ENCODE data around the gene AFAP1L2.

Gene AFAP1L2

GRCh38 chr10:114313866-114314265 is 90.4 kb downstream of the AFAP1L2 start:
- DNase-seq (ENCODE audit: low read depth in 2 of 2): no peak

- no peak for DNase-seq (ENCODE audit: low read depth in 2 of 2)
Measured at GRCh38 chr10:114313139-114313538, 91.2 kb downstream of the AFAP1L2 start.

DNA sequence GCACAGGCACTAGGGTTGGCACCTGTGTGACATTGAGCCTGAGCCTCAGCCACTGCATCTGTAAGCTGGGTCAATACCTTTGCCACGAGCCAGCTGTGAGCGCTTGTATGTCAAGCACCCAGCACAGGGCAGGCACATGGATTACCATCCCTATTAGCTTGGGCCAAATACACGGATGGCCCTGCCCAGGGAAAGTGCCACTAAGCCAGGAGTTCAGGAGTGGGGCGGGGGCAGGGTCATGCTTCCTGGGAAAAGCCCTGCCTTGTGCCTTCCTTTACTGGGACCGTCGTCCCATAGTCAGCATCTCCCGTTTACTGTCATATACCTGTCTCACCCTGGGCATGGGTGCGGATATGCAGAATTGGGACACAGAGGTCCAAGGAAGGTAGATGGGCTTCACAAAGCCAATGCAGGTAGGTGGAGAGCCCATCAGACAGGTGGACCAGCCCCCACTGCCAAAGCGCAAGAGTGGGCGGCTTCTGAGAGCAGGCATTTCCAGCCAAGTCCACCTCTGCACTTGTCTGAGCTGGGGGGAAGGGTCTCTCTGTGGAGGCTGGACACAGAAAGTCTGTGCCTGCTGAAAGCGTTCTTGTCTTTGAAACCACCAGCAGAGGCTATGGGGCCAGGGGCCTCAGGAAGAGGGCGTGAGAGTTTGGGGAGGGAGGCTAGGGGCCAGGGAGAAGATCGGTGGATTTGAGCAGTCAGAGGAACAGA is 92.6 kb downstream of the AFAP1L2 start:
- DNase-seq (ENCODE audit: low read depth in 2 of 2): no peak

DNA sequence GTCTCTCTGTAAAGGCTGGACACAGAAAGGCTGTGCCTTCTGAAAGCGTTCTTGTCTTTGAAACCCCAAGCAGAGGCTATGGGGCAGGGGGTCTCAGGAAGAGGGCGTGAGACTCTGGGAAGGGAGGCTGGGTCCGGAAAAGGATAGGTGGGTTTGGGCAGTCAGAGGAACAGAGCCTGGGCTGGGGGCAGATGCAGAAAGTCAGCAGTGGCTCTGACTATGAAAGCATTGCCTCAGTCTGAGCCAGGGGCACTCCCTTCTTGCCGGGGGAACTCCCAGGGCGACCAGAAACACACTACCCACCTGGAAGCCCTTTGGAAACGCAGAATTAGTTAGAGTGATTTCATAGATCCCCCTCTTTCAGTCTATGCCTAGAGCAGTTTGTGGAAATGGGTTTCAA is 93.3 kb downstream of the AFAP1L2 start:
- no peak for DNase-seq (ENCODE audit: low read depth in 2 of 2)

DNA sequence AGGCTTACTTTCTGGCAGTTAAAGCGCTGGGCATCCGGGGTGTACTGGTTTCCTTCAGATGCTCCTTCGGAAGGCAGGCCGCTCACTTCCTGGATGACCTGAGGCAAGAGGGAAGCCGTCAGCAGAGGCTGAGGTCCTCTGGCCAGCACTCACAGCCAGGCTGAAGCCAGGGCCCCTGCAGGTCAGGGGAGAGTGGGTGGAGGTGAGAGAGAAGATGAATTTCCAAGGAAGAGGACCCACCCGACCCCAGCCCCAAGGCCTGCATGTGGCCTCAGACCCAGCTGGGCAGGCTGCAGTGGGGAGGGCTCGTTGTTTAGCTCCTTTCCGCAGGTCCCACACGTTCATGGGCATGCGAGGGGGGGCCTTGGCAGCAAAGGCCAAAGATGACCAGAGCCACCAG is 94.0 kb downstream of the AFAP1L2 start:
- DNase-seq (ENCODE audit: low read depth in 2 of 2): no peak

DNA sequence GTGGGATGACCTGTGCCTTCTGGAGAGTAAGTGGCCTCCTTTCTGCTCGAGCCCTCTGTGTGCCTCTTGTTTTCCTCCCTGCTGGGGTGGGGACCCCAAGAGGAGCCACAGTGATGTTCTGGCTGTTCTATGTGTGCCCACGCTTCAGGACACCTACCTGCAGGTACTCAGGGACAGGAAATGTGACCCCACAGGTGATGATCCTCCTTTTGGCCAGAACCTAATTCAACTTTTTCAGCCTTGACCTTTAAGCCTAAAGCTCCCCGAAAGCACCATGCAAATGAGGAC is 95.0 kb downstream of the AFAP1L2 start:
- DNase-seq (ENCODE audit: low read depth in 2 of 2): no peak

- no peak for DNase-seq (ENCODE audit: low read depth in 2 of 2)
Measured at GRCh38 chr10:114308531-114309363, 95.6 kb downstream of the AFAP1L2 start.

DNA sequence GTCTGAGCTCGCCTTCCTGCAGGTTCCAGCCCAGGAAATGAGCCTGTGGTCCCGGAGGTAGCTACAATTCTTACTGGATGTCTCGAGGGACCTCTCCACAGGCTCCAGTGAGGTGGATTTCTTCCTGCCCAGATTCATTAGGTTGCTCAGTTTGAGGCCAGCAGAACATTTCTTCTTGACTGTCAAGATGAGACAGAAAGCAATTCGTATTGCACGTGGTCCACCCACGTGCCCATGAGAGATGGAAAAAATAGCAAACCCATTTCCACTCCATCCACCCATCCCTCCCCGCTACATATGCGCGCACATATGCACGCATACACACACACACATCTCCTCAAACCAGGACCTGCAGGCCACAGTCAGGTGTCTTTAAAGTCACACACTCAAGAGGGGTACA is 96.6 kb downstream of the AFAP1L2 start:
- DNase-seq (ENCODE audit: low read depth in 2 of 2): no peak

GRCh38 chr10:114306116-114306973 is 98.0 kb downstream of the AFAP1L2 start:
- DNase-seq (ENCODE audit: low read depth in 2 of 2): no peak

GRCh38 chr10:114305521-114305925 is 98.8 kb downstream of the AFAP1L2 start:
- no peak for DNase-seq (ENCODE audit: low read depth in 2 of 2)

GRCh38 chr10:114304571-114305421 is 99.5 kb downstream of the AFAP1L2 start:
- DNase-seq (ENCODE audit: low read depth in 2 of 2): peak; percentile 26 to 51

DNA sequence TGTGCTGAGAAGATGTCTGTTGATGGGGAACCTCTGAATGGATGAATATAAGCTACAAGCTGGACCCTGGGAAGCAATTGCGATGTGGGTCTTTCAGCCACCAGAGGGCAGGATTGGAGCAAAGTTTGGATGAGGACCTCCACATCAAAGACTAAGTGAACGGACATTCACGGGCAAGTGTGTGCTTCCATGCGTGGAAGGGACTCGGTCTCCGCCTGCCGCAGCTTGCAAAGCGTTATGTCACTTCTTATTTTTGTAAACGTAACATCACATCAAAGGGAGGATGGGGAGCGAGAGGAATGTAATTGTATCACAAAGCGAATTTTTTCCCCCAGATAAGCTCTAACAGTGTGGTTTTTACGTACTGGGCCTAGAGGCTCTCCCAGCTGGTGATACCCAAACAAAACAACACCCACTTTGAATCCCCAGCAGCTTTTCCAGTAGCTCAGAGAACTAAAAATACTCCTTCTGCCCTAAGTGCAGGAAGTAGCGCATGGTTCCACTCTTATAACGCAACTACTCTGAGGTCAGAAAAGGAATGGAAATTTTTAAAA is 100.2 kb downstream of the AFAP1L2 start:
- DNase-seq (ENCODE audit: low read depth in 2 of 2): peak; percentile 40 to 71

GRCh38 chr10:114303556-114303955 is 100.7 kb downstream of the AFAP1L2 start:
- no peak for DNase-seq (ENCODE audit: low read depth in 2 of 2)

DNA sequence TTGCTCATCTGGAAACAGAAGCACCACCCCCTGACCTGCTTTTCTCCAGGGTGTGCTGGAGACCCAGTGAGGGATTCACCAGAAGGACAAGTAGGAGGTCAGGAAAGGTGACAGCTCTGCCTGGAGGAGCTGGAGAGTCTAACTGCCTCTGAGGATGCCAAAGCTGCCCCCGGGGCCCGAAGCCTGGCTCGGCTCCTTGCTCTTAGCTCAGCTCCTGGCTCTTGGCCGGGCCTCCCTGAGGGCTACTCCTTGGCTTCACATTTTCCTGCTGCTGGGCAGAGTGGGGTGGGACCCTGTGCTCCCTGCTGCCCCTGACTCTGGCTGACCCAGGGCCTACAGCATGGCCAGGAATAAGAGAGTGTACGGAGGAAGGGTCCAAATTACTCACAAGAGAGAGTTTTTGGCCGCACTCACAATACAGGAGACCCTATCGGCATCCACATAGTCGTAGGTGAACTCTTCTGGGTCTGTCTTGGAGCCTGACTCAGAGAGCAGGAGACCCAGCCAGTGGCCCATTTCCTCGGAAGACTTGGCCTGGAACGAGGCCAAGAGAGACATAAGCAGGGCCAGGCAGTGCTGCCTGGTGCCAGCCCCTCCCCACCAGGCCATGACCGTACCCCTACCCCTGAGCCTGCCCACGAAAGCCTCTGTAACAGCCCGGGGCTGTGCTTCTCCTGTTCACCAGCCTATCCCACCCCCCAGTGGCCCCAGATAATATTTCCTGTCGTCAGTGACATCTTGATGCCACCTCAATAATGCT is 102.2 kb downstream of the AFAP1L2 start:
- no peak for DNase-seq (ENCODE audit: low read depth in 2 of 2)

DNA sequence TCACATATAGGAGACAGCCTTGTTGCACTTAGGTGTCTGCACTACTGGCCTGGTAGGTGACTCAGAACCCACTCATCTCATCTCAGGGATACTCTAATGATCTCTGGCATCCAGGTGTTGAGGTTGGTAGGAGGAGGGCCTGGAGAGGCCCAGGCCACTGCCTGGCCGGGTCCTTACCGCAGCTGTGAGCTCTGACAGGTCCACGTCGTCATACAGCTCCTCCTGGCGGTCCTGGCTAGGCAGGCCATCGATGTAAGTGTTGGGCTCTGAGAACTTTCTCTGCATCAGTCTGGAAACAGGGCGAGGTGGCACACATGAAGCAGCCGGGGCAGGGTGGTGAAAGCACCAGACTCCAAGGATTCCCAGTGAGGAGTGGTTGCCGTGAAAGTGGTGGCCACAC is 103.1 kb downstream of the AFAP1L2 start:
- no peak for DNase-seq (ENCODE audit: low read depth in 2 of 2)

- no peak for DNase-seq (ENCODE audit: low read depth in 2 of 2)
Measured at GRCh38 chr10:114300036-114300645, 104.2 kb downstream of the AFAP1L2 start.

- no peak for DNase-seq (ENCODE audit: low read depth in 2 of 2)
Measured at GRCh38 chr10:114297136-114297705, 107.1 kb downstream of the AFAP1L2 start.

- DNase-seq (ENCODE audit: low read depth in 2 of 2): no peak
Measured at GRCh38 chr10:114295393-114295792, 108.9 kb downstream of the AFAP1L2 start.

GRCh38 chr10:114294549-114294948 is 109.8 kb downstream of the AFAP1L2 start:
- no peak for DNase-seq (ENCODE audit: low read depth in 2 of 2)

GRCh38 chr10:114293075-114293474 is 111.2 kb downstream of the AFAP1L2 start:
- DNase-seq (ENCODE audit: low read depth in 2 of 2): no peak
